SKM-1 treated with dmso at 0.1 percent for 144 hours (cell line): ENCODE results near the gene CDH23.

ENCODE experiments used
- DNase-seq: peaks from one replicate; lab custom pipeline; 2025; ENCODE audit not compliant: unreplicated experiment; lab: John Stamatoyannopoulos, UW

The CDH23 gene

DNA sequence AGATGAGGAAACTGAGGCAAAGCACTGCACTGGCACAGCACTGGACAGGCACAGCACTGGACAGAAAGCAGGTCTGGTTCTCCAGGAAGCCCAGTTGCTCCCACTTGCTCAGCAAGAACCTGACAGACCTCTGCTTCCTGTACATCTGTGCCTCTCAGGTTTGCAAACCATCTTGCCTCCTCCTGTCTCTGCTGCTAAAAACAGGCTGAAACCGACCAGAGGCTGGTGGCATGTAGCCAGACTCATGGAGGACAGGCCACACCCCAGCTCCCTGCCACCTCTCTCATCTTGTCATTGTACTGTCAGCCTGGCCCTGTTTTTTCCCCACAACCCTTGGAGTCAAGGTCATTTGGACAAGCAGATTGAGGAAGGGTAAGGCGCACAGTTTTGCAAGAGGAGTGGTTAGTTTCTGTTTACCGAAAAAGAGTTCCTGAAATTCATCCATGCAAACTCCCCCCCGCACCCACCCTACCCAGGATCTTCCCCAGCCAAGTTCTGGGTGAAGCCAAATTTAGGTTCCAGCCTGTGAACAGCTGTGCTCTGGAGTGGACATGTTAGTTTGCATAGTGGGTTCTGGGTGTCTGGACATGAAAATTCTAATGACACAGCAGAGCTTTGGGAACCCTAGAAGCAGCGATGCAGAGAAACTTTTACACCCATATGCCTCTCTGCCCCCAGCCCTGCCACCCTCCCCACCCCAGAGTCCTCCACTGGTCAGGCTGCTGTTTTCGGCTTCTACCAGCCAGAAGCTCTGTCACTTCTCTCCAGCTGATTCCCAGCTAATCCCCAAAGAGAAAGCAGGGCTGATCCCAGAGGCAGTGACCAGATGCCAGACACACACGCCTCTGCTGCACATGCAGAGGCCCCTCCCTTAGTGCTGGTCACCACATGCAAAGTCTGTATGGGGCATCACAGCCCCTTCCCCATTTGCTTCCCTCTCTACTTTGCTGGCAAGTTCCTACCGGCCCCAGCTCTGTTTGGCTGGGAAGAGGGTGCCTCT lies 331.3 kb downstream of the CDH23 start:
- peak; percentile 93 for DNase-seq

DNA sequence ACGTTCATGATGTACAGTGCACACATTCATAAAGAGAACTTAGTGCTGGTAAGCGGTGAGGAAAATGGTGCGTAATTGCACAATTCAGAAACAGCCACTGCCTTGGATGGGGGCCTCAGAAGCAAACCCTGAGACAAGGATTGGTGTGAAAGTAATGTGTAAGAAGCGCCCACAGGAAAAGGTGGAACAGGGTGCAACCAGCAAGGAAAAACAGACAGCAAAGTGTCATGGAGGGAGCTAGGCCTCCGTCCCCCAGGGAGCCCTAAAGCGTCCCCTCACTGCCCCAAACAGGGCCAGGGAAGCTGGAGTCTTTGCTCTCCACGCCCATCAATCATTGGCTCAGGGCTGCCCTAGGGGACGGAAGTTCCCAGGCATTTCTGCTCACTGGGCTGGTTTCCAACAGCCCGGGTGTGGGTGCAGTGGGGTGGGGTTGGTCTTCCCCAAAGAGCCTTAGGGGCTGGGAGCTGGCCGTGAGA lies 332.5 kb downstream of the CDH23 start:
- peak; percentile 76 for DNase-seq

DNA sequence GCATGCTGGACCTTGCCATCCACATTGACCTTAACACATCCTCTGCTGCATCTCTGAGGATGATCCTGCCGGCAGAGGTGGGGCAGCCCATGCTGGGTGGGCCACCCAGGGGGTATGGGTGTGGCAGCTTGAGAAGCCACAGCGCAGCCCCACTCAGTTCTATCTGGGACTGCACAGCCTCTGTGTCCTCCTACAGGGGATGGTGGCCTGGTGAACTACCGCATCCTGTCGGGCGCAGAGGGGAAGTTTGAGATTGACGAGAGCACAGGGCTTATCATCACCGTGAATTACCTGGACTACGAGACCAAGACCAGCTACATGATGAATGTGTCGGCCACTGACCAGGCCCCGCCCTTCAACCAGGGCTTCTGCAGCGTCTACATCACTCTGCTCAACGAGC lies 335.1 kb downstream of the CDH23 start:
- no peak for DNase-seq

DNA sequence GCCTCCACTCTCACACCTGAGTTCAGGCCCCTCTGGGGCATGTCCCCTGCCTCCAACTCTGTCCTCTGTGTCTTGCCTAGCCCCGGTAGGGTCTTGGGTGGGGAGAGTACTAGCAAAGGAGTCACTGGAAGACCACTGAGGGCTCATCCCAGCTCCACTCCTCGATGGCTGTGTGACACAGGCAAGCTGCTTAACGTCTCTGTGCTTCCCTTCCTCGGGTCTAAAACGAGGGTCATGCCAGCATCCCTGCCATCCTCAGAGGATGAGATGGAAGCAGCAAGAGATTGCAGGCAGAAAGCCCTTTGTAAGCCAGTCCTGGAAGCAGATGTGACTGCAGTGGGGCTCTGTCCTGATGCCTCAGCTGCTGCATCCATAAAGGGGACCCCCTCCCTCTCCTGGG lies 338.1 kb downstream of the CDH23 start:
- DNase-seq = no peak

DNA sequence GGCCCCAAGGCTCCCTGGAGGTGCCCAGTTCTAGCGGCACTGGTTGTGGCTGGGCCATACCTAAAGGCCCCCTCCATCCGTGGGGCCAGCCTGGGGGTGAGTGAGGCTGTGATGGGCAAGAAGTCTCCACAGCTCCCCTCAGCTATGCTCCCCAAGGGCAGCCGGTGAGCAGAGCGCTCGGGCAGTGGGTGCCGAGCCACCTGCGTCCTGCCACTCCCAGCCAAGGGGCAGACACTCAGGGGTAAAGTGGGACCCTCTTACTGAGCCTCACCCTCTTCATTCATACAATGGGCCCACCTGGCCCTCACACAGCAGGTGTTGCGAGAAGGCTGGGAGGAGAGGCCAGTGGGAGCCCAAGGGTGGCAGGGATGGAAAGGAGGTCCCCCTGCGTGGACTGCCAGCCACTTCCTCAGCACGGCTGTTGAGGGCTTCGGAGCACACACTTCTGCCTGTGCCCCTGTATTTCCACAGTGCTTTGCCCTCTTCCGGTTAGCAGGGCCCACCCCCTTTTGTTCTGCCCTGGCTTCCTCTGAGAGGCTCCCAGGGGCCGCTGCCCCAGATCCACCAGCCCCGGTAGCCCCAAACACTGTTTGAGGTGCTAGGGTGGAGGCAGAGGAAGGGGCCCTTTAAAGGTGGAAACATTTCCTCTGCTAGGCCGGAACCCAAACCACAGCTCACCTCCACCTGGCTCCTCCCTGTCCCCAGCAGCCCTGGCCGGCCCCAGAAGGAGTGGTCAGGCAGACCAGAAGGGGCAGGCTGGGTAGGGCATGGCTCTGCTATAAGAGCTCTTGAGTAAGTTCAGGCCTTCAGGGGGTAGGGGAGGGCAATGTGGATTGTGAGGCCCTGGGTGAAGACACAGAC lies 339.2 kb downstream of the CDH23 start:
- no peak for DNase-seq

DNA sequence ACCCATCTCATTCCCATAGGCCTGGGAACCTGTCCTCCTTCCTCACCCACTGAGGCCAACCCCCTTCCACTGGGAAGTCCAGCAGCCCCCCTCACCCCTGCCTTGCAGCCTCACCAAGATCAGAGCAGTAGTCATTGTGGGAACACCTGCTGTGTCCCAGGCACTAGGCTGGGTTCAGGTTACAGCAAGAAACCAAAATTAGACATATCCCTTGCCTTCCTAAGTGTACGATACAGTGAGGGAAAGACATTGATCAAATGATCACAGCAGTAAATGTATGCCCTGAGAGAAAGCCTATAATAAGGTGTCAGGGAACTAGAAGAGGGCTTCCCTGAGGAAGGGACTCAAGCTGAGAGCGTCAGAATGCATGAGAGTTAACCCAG lies 339.8 kb downstream of the CDH23 start:
- DNase-seq = no peak

DNA sequence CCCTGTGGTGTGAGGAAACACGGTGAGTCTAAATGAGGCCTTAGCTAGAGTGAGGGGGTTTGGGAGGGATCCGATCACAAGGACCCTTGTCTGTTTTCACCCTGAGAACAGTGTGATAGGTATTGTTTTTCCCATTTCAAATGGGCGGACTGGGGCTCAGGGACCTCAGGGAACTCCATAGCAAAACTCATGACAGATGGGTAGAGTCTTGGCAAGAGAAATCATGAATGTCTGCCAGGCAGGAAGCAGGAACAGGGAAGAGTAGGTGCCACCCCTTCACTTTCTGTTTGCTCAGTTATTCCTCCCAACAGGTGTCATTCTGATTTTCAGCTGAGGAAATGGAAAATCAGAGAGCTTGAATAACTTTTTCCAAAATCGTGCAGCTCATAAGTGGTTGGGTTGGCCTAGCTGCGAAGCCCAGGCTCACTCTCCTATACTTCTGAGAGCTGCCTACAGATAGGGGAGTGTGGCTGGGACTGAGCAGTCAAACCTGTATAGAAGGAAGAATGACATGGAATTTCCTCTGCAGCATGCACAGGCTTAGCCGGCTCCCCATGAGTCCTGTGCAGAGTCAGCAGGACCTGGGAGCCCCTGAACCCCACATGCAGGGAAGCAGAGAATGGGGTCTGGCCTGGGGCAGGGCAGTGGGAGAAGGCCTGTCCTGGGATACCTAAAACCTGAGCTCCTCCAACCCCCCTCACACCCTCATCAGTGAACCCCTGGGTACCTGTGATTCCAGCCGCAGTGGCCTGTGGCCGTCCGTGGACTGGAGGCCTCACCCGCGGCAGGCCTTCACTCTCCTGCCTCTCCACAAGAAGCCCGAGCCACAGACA lies 340.5 kb downstream of the CDH23 start:
- no peak for DNase-seq

DNA sequence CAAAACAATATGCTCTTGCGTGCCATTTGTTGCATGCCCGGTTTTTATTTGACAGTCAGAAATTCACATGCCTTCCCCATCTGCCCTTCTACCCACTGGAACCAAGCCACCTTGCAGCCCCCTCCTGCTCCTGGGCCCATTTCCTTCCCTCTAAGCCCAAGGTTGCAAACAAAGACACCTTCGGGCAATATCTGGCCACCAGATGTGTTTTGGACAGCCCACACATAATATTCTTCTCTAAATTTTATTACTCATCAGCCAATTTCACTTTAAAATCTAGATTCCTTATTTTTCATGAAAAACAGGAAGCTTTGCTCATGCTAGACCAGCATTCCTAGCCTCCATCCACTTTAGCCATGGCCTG lies 341.1 kb downstream of the CDH23 start:
- no peak for DNase-seq

DNA sequence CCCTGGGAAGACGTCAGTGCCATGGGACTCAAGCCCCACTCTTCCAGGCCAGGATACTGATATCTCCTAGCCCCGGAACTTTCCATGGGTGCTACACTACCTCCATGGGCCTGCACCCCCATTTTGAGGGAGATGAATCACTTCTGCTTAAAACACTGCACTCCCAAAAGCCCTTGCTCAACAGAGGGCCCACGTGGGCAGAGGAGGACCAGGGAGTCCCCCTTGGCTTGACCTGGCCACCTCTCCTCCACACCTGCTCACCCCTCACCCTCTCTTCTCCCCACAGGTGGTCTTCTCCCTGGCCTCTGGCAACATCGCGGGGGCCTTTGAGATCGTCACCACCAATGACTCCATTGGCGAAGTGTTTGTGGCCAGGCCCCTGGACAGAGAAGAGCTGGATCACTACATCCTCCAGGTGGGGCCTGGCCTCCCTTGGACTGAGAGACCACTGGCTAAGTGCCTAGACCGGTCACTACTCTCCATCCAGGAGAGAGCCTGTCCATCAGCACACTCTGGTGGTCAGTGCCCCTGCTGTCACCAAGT lies 342.7 kb downstream of the CDH23 start:
- DNase-seq = no peak

DNA sequence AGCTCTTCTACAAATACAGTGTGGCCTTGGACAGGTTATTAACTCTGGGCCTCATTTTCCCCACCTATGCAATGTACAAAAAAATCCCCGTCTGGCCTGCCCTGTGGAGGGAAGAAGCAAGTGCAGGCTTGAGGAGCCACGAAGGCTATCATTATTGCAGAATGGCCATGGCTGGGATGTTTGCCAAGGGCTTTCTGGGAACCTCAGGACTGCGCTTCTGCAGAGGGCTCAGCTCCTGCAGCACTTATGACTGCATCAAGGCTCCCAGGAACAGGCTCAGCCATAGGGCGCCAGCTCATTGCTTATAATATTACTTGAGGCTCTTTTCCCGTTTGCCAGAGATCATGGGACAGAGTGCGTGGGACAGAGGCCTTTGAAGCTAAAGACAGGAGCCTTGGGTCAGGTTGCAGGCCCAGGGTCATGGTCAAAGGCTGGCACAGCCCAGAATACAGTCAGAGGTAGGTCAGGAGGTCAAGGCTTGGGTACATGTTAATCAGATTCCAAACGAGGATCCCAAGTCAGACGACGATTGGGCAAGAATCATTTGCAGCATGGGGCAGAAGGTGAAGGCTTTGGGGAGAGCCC lies 343.4 kb downstream of the CDH23 start:
- no peak for DNase-seq

DNA sequence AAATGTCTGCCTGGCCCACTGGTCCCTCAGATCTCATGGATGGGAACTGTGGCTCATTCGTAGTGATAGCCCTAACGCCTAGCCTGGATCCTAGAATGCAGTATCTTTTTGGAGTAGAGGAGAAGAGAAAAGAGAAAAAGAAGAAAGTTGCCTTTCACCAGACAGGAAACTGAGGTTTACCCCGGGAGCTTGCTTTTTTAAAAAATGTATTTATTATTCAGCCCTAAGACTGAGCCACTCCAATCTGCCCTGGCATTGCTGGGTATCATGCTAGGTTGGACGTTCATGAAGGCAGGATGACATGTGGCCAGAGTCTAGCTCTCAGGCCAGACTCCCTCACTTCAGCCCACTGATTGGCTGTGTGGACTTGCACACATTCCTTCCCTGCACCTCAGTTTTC lies 344.3 kb downstream of the CDH23 start:
- no peak for DNase-seq

DNA sequence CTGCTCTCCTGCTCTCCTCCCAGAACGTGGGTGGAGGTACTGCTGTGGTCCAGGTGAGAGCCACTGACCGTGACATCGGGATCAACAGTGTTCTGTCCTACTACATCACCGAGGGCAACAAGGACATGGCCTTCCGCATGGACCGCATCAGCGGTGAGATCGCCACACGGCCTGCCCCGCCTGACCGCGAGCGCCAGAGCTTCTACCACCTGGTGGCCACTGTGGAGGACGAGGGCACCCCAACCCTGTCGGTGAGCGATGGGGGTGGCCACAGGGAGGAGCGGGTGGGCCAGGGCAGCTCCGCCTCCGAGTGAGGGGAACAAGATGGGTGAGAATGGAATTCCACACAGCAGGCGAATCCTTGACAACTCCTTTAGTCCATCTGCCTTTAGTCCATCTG lies 345.0 kb downstream of the CDH23 start:
- DNase-seq = no peak

DNA sequence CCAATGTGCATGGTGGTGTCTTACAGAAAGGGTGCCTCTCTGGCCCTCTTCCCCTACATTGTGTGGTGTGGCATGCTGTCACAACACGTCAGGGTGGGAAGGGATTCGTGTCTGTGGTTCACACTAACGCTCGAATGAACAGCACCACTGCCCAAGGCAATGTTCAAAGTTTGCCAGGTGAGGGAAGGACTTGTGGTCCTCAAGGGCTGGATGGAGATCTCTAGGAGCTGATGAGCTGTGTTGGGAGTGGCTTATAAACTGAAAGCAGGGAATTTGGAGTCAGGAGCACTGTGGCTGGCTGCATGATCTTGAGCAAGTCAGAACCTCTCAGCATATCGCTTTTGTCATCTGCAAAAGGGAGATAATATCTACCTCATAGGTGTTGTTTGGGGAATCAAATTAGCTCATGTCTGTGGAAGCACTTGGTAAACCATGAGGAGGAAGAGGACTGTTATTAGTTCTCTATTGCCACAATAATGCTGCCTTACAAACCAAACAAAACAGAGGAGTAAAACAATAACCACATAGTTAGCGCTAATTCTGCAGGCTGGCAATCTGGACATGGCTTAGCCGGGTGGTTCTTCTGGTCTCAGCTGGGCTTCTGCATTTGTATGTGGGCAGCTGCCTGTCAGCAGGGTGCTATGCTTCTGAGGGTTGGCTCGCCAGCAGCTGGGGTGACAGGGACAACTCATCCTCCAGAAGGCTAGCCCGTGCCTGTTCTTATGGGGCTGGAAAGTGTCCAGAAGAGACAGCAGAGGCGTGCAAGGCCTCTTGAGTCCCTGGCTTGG lies 345.8 kb downstream of the CDH23 start:
- DNase-seq = peak; percentile 67

DNA sequence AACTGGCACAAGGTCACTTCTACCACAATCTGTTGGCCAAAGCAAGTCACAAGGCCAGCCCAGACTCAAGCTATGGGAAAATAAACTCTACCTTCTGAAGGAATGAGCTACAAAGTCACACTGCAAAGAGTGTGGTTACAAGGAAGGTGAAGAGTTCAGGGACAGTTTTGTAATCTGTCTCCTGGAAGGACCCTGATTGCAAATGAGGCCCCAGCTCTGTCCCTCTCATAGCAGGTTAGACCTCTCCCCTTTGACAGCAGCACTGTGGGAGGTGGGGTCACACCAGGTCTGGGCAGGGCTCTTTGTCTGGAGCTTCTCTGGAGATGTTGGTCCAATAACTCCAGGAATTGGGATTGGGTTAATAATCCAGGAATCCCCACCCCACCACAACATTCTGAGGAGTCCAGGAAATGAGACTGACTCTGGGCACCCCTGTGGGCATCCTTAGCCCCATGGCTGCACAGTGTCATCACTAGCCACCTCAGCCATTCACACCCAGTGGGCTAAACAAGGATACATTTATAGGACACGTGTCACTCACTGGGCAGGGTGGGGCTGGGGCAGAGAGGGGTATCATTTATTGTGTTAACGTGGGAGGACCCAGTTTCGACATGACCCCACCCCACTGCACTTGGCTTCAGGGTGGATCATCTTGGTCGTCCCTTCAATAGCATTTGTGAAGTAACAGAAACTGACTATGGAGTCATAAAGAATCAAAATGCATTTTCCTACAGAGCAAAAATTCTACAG lies 346.5 kb downstream of the CDH23 start:
- peak; percentile 78 for DNase-seq

DNA sequence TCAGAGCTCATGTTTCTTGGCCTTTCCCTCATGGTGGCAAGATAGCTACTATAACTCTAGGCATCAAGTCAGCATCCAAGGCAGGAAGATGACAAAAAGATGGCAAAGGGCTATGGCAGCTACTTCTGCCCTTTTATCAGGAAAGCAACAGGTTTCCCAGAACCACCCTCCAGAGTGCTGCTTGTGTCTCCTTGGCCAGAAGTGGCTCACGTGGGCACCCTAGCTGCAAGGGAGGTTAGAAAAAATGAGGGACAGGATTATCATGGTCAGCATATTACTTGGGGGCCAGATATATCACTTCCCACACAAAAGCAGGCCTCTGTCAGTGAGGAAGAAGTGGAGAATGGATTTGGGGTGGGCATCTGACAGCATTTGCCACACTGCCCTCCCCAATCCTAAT lies 347.1 kb downstream of the CDH23 start:
- no peak for DNase-seq

DNA sequence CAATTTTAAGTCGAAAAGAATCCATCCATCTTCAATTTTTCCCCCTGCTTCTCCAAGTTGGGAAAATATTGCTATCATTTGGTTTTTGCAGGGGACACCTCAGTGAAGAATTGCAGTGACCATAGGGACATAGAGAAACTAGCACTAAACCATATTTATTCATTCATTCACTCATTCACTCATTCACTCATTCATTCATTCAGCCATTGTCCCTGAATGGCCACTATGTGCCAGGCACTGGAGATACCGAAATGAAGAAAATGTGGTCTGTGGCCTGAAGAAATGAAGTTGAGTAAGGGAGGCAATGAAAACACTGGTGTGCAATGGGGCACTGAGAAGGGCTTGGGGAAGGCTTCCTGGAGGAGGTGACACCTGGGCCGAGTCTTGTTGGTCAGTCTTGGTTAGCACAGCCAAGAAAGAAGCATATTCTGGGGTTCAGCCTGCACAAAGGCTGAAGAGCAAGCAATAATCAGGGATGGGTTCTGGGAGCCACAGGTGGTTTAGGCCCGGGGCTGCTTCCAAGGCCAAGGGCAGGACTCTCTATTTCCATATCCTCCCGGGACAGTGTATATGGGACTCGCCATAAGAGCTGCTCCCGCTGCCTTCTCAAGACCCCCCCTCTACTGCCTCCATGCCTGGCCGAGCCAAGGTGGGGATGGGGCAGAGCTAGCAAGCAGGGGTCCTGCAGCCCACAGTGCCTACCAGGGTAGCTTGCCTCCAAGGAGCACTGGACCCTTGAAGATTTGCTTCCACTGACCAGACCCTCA lies 348.4 kb downstream of the CDH23 start:
- no peak for DNase-seq

DNA sequence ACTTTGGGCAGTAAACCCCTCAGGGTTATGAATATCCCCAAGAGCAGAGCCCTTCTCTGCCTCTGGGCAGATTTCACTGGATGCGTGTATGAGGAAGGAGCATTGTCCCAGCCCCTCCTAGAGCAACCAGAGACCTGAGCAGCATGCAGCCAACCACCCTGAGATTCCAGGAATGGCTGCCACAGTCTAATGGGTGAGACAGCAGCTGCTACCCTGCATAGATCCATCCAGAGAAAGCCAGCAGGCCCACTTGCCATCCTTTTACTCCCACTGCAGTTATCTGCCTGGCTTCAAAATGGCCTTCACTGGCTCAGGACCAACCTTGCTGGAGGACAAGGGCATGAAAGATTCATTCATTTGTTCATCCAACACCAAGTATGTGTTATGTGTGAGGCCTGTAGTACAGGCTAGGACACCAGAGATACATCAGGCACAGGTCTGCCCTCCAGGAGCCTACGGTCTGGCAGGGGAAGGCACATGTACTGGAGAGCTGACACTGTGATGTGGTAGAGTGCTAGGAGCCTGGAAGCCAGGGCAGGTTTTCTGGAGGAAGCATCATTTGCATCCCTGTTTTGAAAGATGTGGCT lies 349.0 kb downstream of the CDH23 start:
- no peak for DNase-seq
